Glomerular visceral epithelial cell (primary cell): ENCODE results near the gene PRXL2A.

Source experiments
- DNase-seq: peaks from one replicate; pipeline ENCODE4 v3.0.0-alpha.2; 2016; ENCODE audit errors: extremely low spot score

PRXL2A gene

GRCh38 chr10:80461208-80462183 lies 53.1 kb downstream of the PRXL2A start:
- DNase-seq, result no peak

- no peak for DNase-seq
Observed at GRCh38 chr10:80462299-80462980, 54.1 kb downstream of the PRXL2A start.

DNA sequence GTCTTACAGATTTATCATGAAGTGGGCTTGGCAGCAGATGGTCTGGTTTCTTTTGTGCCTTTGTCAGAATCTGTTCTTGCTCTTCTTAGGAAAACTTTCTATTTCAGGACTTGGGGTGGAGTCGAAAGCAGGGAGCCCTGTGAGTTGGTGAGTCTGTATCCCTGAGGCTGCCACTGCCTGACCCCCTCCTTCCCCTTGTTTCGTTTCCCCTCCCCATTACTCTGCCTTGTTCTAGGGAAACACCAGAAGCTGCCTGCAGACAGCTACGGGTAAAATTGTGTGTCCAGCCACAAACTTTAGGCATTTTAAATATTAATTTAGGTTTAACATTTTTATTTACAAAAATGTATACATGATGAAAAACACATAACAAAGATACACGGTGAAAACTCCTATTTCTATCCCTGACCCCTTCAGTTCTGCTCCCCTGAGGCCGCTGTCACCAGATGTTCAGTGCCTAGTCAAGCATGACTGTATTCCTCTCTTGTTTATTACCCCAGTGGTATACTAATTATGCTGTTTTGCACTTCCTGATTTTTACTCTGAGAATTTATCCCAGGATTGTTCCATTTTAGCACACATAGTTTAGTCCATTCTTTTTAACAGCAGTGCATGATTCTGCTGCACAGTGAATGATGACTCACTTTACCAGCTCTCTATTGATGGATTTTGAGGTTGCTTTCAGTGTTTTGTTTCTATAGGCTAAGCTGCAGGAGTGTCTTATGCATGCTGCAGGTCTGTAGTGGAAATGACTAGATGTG lies 54.8 kb downstream of the PRXL2A start:
- no peak for DNase-seq

DNA sequence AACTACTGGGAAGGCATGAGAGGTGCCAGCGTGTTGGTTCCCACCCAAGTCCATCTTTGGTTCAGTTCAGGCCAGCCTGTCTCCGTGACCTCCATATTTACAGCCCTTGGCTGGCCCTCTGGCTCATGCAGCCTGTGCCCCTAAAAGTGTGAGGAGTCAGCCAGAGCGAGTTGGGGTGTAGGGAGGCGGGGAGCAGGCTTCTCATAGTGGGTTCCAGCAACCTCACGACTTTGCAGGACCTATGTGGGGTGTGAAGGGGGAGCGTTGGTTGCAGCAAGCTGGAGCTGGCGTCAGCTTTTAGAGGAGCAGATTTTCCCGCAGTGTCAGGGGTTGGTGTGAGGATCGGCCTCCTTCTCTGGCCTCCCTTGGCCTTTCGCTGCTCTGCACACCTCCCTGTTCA lies 55.5 kb downstream of the PRXL2A start:
- no peak for DNase-seq

DNA sequence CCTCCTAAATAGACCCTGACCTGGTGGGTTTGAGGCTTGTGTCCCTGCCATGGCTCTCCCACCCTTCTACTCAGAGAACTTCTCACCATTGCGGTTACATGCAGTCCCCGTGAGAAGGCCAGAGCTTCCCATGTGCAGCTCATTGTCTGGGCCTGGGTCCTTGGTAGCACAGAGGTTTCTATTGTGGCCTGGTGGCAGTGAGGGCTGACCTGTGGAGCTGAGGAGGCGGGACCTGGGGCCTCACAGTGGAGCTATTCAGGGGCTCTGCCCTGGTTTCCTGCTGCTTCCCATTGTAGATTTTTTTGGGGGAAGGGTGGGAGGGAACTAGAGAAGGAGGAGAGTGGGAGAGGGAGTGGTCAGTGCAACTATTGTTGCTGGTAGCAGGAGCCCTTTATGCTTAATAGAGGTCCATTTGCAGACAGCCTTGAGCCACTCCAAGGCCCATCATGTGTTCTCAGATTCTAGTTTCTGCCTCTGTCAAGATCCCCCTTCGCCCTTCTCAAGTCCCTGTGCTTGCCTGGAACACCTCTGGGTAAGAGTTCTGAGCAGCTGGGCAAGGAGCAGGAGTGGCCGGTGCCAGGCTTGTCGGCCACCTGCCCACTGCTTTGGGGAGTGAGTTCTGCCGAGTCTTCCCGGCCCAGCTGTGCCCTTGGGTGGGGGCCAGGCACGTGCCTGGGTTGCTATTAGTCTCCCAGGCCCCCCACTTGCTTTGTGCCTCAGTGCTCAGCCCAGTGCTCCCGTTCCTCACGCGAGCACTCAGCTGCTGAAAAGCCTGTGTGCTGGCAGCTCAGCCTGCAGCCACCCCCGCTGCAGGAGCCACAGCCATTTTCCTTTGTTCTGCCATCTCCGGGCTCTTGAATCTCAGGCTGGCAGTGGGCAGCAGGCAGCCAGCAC lies 56.5 kb downstream of the PRXL2A start:
- DNase-seq, result peak; percentile 73

DNA sequence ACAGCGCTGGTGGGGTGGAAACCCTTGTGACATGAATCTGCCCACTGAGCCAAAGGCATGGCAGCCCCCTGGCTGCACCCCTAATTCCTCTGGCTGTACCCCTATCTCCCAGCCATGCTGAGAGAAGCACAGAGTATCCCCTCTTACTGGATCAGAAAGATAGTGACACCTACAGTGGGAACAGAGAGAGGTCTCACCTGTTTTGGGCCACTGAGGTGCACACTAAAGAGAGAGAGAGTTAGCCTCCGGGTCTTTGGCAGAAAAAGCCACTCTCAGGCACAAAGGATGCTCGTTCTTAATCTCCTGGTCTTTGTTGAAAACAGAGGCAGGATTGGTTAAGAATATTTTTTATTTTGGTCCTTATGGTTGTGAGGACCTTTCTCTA lies 57.1 kb downstream of the PRXL2A start:
- no peak for DNase-seq

DNA sequence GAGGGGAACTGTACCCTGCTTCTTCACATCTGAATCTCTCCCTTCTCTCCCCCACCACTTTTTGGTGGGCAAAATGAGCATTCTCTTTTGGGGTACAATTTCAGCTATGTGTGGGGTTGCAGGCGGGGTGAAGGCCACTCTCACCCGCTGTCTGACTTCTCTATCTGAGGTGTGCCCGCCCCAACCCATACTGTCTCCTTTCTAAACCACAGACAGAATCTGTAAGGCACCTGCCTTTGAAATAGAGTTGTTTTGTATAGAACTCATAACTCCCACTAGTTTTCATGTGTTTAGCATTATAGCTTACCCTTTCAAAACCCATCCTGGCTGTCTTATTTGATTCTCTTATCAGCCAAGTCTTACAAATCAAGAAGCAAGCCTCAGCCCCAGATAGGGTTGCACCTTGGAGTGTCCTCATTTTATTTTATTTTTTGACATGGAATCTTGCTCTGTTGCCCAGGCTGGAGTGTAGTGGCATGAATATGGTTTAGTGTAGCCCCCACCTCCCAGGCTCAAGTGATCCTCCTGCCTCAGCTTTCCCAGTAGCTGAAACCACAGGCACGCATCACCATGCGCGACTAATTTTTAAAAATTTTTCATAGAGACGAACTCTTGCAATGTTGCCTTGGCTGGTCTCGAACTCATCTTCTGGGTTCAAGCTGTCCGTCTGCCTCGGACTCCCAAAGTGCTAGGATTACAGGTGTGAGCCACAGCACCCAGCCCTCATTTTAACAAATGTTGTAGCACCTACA lies 57.7 kb downstream of the PRXL2A start:
- no peak for DNase-seq

GRCh38 chr10:80466724-80467326 lies 58.5 kb downstream of the PRXL2A start:
- no peak for DNase-seq

GRCh38 chr10:80468002-80468401 lies 59.7 kb downstream of the PRXL2A start:
- no peak for DNase-seq

DNA sequence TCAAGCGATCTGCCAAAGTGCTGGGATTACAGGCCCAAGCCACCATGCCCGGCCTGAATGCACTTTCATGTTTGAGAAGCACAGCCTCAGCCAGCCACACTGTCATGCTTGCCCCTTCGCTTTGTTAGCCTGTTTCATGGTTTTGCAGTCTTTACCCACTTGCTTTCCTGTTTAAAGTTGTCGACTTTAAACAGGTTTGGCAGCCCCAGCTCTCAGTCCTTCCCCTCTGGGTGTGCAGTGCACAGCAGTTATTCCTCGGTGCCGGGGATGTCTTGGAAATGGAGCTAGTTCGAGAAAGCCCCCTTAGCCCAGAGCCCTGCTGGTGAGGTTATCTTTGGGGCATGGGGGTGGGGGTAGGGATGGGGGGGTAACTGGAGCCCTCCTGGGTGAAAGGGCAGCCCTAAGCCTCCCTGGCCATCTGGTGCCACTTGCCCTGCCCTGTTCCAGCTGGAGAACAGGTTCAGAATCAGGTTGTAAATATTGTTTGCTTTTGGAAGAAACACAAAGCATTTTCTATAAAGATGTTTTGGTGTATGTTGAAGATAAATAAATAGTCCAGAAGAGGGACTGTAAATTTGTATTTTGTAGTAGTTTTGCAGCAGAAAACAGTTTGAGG lies 60.6 kb downstream of the PRXL2A start:
- no peak for DNase-seq

DNA sequence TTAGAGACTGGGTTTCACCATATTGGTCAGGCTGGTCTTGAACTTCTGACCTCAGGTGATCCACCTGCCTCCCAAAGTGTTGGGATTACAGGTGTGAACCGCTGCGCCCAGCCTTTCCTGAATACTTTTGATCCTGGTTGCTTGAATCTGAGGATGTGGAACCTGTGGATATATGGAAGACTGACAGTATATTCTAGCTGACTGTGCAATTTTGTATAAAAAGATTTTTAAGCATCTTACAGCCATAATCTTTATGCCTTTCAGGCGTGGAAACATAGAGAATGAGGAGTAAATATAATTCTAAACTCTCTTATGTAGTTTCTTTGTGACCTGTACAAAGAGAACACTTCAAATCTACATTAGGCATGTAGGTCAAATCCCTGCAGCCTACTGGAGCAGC lies 61.9 kb downstream of the PRXL2A start:
- DNase-seq, result no peak

GRCh38 chr10:80471001-80471400 lies 62.6 kb downstream of the PRXL2A start:
- DNase-seq, result no peak

GRCh38 chr10:80471715-80472233 lies 63.4 kb downstream of the PRXL2A start:
- peak; percentile 47 for DNase-seq

- peak; percentile 83 for DNase-seq
Observed at GRCh38 chr10:80472234-80473095, 64.1 kb downstream of the PRXL2A start.

DNA sequence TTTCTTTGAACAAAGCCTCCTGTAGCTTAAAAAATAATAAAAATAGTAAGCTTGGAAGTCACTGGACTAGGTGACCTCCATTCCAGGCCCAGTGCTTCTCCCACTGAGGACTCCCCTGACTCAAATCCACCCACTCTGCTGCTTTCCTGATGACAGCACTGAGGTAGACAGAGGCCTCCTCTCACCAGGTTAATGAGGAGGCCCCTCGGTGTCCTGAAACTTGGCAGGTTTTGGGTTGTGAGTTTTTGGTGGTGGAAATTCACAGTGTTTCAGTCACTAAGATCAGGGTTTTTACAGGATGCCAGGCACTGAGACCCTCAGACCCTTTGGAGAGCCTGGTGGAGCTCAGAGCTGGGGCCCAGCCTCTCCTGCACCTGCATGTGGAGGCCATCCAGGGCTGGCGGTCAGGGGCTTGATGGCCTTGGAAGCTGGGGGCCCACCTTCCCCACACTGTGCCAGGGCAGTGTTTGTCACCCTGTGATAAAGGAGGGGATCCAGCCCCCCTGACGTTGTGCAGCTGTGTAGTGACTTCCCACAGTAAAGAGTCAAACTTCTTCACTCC lies 64.8 kb downstream of the PRXL2A start:
- DNase-seq, result no peak

- peak; percentile 96 for DNase-seq
Observed at GRCh38 chr10:80473692-80474596, 65.6 kb downstream of the PRXL2A start.

DNA sequence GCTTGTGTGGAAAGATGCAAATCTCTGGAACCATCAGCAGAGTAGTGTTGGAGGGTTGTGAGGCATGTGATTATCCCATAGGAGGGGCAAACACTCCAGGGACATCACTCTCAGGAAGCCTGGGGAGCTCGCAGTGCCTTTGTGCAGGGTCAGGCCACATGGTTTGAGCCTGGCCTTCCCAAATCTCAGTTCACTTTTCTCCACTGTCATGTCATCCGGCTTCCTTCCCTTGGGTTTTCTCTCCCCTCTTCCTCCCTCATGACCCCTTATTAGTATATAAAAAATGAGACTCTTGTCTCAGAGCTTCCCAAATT lies 66.2 kb downstream of the PRXL2A start:
- DNase-seq, result no peak
